Neuron (in vitro differentiated cells): ENCODE results near the gene MCTP1.

Experiments
- H2AFZ ChIP-seq: one replicate; pipeline ENCODE4 v1.6.1; 2013; ENCODE audit warnings: low read depth, mild to moderate bottlenecking, inconsistent platforms, low read length, moderate library complexity
- H3K27me3 ChIP-seq: one replicate; pipeline ENCODE4 v1.6.1; 2013; ENCODE audit warnings: low read length; ENCODE audit not compliant: insufficient read depth
- H3K36me3 ChIP-seq: one replicate; pipeline ENCODE4 v1.6.1; 2013; ENCODE audit warnings: low read length; ENCODE audit not compliant: insufficient read depth
- H3K4me1 ChIP-seq: one replicate; pipeline ENCODE4 v1.6.1; 2013; ENCODE audit warnings: low read length; ENCODE audit not compliant: insufficient read depth
- H3K4me3 ChIP-seq: 2 replicates; pipeline ENCODE4 v1.5.1; 2013; ENCODE audit warnings: mild to moderate bottlenecking, low read length, moderate library complexity
- H3K9me3 ChIP-seq: one replicate; pipeline ENCODE4 v1.6.1; 2013; ENCODE audit warnings: low read length

Gene MCTP1

DNA sequence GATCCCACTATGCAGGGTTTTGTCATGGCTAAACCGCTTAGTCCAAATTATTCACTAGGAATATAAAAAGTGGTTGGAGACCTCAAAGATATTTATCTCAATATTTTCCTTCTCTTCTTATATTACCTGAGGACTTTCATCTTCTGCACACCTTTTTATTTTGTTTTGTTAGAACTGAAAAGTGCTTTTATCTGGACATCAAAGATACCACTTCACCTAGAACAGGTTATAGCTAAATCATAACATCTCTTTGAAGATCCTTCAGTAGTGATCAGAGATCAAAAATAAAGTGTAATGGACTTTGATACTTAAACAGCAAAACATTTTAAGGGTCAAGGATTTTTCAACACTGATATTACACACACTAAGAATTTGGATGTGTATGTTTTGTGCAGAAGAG lies 160.2 kb downstream of the MCTP1 start:
- H3K9me3 ChIP-seq = no peaks in the 10 kb centered on the region
- no peaks in the 10 kb centered on the region for H3K36me3 ChIP-seq
- no peak overlapping the region for H2AFZ ChIP-seq
- H3K27me3 ChIP-seq = peaks cover 3% of the 10 kb centered on the region
- no peak overlapping the region for H3K4me3 ChIP-seq
- H3K4me1 ChIP-seq = no peaks in the 10 kb centered on the region

DNA sequence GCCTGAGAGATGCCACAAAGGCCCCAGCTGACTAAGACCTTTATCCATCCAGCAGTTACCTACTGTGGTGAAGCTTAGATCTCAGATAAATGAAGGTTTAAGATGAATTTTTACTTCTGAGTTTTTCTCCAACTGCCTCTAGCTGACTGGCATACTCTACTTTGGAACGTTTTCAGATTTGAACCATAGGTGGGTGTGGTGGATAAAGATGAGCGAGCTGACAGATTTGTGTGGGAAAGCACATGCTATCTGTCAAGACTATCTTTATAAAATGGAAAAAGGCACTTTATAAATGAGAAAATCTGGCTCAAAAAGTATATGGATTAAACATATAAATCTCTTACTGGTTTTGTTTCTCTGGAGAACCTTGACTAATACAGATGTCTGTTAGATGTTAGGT lies 160.8 kb downstream of the MCTP1 start:
- no peaks in the 10 kb centered on the region for H3K36me3 ChIP-seq
- H3K9me3 ChIP-seq = no peaks in the 10 kb centered on the region
- H3K4me3 ChIP-seq = no peak overlapping the region
- H3K4me1 ChIP-seq = no peaks in the 10 kb centered on the region
- H2AFZ ChIP-seq = no peak overlapping the region
- peaks cover 3% of the 10 kb centered on the region for H3K27me3 ChIP-seq

DNA sequence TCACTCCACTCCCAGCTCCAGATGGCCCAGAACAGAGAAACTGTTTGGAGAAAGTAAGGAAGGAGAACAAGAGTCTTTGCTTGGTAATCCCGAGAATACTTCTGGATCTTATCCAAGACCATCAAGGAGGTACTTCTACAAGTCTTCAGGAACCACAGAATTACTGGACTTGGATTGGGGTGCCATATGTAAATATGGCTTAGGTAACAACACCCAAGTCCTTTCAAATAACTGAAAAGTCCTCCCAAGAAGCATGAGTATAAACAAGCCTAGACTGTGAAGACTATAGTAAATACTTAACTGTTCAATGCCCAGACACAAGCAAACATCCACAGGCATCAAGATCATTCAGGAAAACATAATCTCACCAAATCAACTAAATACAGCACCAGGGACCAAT lies 170.0 kb downstream of the MCTP1 start:
- H3K9me3 ChIP-seq = no peaks in the 10 kb centered on the region
- no peak overlapping the region for H3K4me3 ChIP-seq
- no peaks in the 10 kb centered on the region for H3K36me3 ChIP-seq
- H3K4me1 ChIP-seq = no peaks in the 10 kb centered on the region
- no peaks in the 10 kb centered on the region for H3K27me3 ChIP-seq
- no peak overlapping the region for H2AFZ ChIP-seq

DNA sequence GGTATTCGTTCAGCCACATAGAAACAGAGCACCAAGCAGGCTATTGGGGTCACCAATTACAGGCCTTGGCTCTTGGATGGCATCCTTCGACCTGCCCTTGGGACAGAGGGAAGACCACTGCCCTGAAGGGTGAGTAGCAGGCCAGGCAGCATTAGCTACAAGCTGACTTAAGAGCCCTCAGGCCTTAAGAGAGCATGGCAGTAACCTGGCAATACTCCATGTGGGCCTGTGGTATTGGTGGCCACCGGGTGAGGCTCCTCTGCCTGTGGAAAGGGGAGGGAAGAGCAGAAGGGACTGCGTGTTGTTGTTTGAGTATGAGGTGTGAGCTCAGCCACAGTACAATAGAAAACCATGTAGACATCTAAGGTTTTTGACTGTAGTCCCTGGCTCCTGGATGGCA lies 170.6 kb downstream of the MCTP1 start:
- H3K4me1 ChIP-seq = no peaks in the 10 kb centered on the region
- H3K27me3 ChIP-seq = no peaks in the 10 kb centered on the region
- H3K36me3 ChIP-seq = no peaks in the 10 kb centered on the region
- H3K4me3 ChIP-seq = no peak overlapping the region
- no peaks in the 10 kb centered on the region for H3K9me3 ChIP-seq
- no peak overlapping the region for H2AFZ ChIP-seq

DNA sequence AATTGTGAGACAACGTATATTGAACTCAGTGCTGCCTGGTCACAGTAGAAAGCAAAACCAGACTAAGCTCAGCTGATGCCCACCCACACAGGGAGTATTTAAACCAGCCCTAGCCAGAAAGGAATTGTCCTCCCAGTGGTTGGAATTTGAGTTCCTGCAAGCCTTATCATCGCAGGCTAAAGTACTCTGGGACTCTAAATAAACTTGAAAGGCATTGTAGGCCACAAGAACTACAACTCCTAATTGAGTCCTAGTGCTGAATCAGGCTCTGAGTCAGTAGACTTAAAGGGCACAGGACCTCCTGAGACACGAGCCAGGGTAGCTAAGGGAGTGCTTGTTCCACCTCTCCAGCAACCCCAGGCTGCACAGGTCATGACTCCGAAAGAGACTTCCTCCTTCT lies 171.4 kb downstream of the MCTP1 start:
- H3K9me3 ChIP-seq = no peaks in the 10 kb centered on the region
- no peak overlapping the region for H3K4me3 ChIP-seq
- H3K27me3 ChIP-seq = no peaks in the 10 kb centered on the region
- no peaks in the 10 kb centered on the region for H3K36me3 ChIP-seq
- H3K4me1 ChIP-seq = no peaks in the 10 kb centered on the region
- H2AFZ ChIP-seq = no peak overlapping the region

DNA sequence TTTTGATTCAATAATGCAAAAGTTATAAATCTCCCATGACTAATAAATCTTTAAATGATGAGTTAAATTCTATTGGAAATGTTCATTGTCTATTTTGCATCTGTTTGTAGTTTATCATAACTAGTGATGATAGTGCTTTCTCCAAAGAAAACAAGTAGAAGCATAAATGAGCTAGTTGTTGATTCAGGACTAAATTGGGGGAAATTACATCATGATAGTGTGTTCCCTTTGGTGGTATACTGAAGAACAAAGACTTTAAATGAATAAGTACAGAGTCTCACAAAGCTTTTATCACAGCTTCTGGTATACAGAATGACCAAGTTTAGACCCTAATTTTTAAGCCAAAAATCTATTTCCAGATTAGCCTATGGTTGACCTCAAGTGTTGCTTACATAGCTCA lies 173.8 kb downstream of the MCTP1 start:
- H3K9me3 ChIP-seq = no peaks in the 10 kb centered on the region
- no peaks in the 10 kb centered on the region for H3K36me3 ChIP-seq
- H3K27me3 ChIP-seq = no peaks in the 10 kb centered on the region
- H3K4me3 ChIP-seq = no peak overlapping the region
- H3K4me1 ChIP-seq = no peaks in the 10 kb centered on the region
- H2AFZ ChIP-seq = no peak overlapping the region

DNA sequence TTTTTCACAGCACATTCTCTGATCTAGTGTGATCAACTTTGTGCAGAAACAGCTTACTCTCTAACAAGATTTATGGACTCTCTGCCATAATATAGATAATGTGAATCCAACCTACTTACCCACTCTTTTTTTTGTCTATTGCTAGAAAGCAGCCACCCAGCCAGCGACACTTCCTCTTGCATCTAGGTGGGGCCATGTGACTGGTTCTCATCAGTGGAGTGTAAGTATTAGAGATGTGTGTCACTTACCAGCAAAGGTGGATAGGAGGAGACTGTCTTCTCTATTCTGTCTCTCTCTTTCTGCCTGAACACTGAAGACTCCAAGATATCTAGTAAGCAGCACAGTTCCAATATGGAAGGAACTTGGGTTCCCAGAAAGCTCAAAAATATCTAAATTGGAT lies 174.8 kb downstream of the MCTP1 start:
- Histone ChIP-seq H2AFZ (no peak overlapping the region), H3K36me3 (no peaks in the 10 kb centered on the region), H3K4me1 (no peaks in the 10 kb centered on the region), H3K4me3 (no peak overlapping the region), H3K27me3 (no peaks in the 10 kb centered on the region), H3K9me3 (no peaks in the 10 kb centered on the region)

DNA sequence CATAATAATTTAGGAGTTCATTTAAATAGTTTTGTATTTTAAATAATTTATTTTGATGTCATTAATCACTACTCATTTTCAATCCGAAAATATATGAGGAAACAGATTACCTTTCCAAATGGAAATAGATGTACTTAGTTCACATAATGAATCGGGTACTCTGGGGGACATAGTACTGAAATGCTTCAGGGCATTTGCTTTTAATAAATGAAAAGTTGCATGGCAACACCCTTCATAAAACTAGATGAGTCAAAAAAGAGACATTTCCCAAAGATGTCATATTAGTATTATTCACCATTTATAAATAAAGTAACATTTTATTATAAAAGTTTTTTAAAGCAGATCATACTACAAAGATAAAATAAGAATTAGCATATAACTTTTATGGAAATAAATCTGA lies 177.8 kb downstream of the MCTP1 start:
- no peak overlapping the region for H3K4me3 ChIP-seq
- H3K4me1 ChIP-seq = no peaks in the 10 kb centered on the region
- no peaks in the 10 kb centered on the region for H3K9me3 ChIP-seq
- no peak overlapping the region for H2AFZ ChIP-seq
- no peaks in the 10 kb centered on the region for H3K36me3 ChIP-seq
- no peaks in the 10 kb centered on the region for H3K27me3 ChIP-seq

DNA sequence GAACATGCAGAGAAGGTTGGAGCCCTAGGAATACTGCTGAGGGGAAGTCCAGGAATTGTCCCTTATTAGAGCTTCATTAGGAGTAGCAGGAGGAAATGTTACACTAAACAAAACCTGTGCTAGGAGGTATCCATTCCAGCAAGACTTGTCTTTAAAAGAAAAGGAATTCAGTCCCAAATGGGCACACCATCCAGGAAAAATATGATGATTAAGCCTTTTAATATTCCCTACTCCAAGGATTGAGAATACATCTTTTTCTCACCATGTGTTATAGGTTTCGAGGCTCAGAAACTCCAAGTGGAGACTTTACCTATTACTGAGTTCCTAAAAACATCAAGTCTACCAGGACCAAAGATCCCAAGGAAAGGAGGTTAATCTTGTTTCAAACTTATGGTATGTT lies 179.3 kb downstream of the MCTP1 start:
- Histone ChIP-seq H2AFZ (no peak overlapping the region), H3K9me3 (no peaks in the 10 kb centered on the region), H3K4me3 (no peak overlapping the region), H3K36me3 (no peaks in the 10 kb centered on the region), H3K27me3 (no peaks in the 10 kb centered on the region), H3K4me1 (peaks cover 5% of the 10 kb centered on the region)

DNA sequence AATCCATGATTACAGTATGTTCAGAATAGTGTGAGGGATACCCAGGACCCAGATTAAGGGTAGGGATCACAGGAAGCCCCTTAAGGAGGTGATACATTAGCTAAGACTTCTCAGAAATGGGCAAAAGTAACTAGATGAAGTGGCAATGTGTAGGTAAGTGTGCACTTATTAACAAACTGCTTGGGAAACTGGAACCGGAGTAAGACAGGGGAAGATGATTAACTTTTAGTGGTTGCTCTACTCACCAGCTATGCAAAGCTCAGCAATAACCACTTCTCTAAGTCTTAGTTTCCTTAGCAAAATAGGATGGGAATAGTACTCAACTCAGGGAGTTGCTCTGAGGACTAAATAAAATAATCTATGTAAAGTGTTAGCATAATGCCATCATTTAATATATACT lies 182.2 kb downstream of the MCTP1 start:
- no peak overlapping the region for H3K4me3 ChIP-seq
- H3K36me3 ChIP-seq = no peaks in the 10 kb centered on the region
- peaks cover 5% of the 10 kb centered on the region for H3K4me1 ChIP-seq
- no peaks in the 10 kb centered on the region for H3K27me3 ChIP-seq
- no peak overlapping the region for H2AFZ ChIP-seq
- H3K9me3 ChIP-seq = no peaks in the 10 kb centered on the region

DNA sequence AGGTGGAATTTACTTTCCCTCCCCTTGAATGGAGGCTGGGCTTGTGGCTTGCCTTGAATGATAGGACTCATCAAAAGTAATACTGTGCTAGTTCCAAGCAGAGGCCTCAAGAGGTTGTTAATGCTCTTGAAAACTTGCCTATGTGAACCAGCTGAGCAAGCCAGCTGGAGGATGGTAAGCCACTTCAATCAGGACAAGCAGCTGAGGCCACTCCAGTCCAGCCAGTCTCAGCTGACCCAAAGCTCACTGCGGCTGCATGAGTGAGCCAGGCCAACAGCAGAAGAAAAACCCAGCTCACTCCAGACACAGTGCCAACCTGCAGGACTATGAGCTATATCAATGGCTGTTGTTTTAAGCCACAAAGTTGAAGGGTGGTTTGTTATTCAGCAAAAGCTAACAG lies 182.8 kb downstream of the MCTP1 start:
- Histone ChIP-seq H3K9me3 (no peaks in the 10 kb centered on the region), H3K27me3 (no peaks in the 10 kb centered on the region), H2AFZ (no peak overlapping the region), H3K36me3 (no peaks in the 10 kb centered on the region), H3K4me3 (no peak overlapping the region), H3K4me1 (peaks cover 7% of the 10 kb centered on the region)

DNA sequence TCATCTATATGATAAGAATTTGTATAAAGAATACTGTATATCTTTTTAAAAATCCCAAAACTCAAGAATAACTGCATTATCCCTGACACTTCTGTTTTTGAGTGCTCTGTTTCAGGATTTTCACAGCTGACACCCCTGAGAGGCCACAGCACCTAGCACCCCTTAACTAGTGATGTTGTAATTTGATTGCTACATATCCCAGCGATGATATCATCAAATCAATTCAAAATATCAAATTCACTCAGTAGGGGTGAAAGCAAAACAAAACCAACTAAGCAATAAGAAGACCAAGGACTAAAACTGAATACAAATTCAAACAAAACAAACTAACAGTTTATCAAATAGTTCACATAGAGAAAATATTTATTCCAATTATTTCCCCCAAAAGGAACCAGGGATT lies 184.3 kb downstream of the MCTP1 start:
- Histone ChIP-seq H3K4me1 (peaks cover 16% of the 10 kb centered on the region), H2AFZ (no peak overlapping the region), H3K27me3 (no peaks in the 10 kb centered on the region), H3K36me3 (no peaks in the 10 kb centered on the region), H3K4me3 (no peak overlapping the region), H3K9me3 (no peaks in the 10 kb centered on the region)

DNA sequence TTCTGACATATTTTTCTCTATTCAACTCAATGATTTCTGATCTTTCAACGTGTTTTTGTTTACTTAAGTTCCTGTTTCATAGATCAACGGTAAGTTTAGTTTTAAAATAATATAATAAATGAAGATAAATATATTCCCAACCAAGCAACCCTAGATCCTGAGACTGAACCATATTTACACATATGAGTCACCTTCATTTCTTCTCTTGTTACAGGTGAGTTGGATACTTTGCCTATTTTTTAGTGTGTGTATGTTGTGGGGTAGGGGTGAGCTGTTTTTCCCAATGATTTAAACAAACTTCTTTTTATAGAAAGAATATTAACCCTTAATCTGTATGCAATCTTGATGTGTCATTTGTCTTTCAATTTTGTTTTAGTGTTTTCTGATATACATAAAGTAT lies 186.9 kb downstream of the MCTP1 start:
- Histone ChIP-seq H2AFZ (no peak overlapping the region), H3K36me3 (no peaks in the 10 kb centered on the region), H3K9me3 (no peaks in the 10 kb centered on the region), H3K4me3 (no peak overlapping the region), H3K4me1 (peaks cover 16% of the 10 kb centered on the region), H3K27me3 (no peaks in the 10 kb centered on the region)

DNA sequence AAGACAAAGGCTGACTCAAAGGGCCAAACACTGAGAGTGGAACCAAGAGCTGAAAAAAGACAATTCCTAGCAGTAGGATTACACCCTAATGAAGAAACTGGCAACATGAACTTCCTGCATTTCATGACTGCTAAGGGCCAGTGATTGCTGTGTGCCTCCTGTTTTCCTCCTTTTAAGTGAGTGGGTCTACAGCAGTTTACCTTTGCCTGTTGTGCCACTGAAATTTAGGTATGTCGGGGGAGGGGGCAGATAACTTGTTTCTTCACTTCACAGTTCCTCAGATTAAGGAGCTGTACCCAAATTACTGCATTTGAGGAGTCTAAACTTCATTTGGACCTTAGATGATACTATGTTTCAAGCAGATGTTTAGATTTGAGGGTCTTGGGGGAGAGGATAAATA lies 191.7 kb downstream of the MCTP1 start:
- Histone ChIP-seq H3K36me3 (no peaks in the 10 kb centered on the region), H3K27me3 (no peaks in the 10 kb centered on the region), H2AFZ (no peak overlapping the region), H3K4me3 (no peak overlapping the region), H3K4me1 (peaks cover 11% of the 10 kb centered on the region), H3K9me3 (peaks cover 4% of the 10 kb centered on the region)
